Esophagus (tissue), 2 donors: ENCODE measurements around the gene BPTF. TPM values are rescaled to one million over a fixed set of nuclear protein-coding genes. Genes with fewer than 3 reads are reported as not detected.
"Not testable (repeated sequence)": the region's sequence is repeated elsewhere in the genome, so short reads cannot be mapped to it uniquely, and the experiment has no call there.

Source experiments
- H3K27ac ChIP-seq, 2 donors: one replicate each; pipeline ENCODE4 v1.5.1; 2013; ENCODE audit warnings: low read depth in 2 of 2, mild to moderate bottlenecking in 2 of 2, inconsistent platforms in 1 of 2, low read length in 1 of 2, moderate library complexity in 1 of 2
- H3K27me3 ChIP-seq, 2 donors: one replicate each; pipeline ENCODE4 v1.6.1; 2013; ENCODE audit warnings: low read length in 2 of 2, control low read depth in 1 of 2, mild to moderate bottlenecking in 1 of 2; ENCODE audit not compliant: insufficient read depth in 2 of 2, control insufficient read depth in 1 of 2
- H3K36me3 ChIP-seq, 2 donors: one replicate each; pipeline ENCODE4 v1.6.1; 2013; ENCODE audit warnings: low read length in 1 of 2; ENCODE audit not compliant: control insufficient read depth in 2 of 2, insufficient read depth in 2 of 2
- H3K4me1 ChIP-seq, 2 donors: one replicate each; pipeline ENCODE4 v1.6.1; 2013; ENCODE audit warnings: low read length in 1 of 2; ENCODE audit not compliant: control insufficient read depth in 2 of 2, insufficient read depth in 2 of 2
- H3K4me3 ChIP-seq, 2 donors: one replicate each; pipeline ENCODE4 v1.5.1; 2013; ENCODE audit warnings: low read length in 2 of 2, mild to moderate bottlenecking in 2 of 2, low read depth in 1 of 2, moderate library complexity in 1 of 2
- H3K9me3 ChIP-seq, 2 donors: one replicate each; pipeline ENCODE4 v1.6.1; 2013; ENCODE audit warnings: mild to moderate bottlenecking in 2 of 2, low read depth in 1 of 2, low read length in 1 of 2, moderate library complexity in 1 of 2; ENCODE audit not compliant: control insufficient read depth in 2 of 2, insufficient read depth in 1 of 2
- WGBS, 2 donors: extraction: QIAGEN DNeasy Blood & Tissue Kit; methylation state at CpG; one replicate each; pipeline ENCODE4 v1.1.7; 2013; 5-methylcytosine and 5-hydroxymethylcytosine counted together
- polyA plus RNA-seq, 2 donors: library from polyadenylated mRNA; stranded (reverse); fragments of 200-250 nt; gene quantifications; one replicate each; pipeline ENCODE4 v1.2.3, GENCODE V29; 2013
- donor health status: healthy with polysubstance abuse.
- donor health status: Bipolar disorder and iron deficiency.

The BPTF gene
- 10 to 100 TPM; 14.5 to 17.8 TPM for polyA plus RNA-seq

GRCh38 chr17:67824735-67825626 lies at the start of gene BPTF:
Gene BPTF (plus strand): TSS chr17:67825503. CDS start chr17:67825725, 222 bp downstream.
- H3K4me3 ChIP-seq = peak within 1 kb of the TSS; percentile 84 to 93
- H3K27ac ChIP-seq = peak within 1 kb of the TSS; percentile 95 to 97
- no peaks in the 10 kb centered on the region for H3K9me3 ChIP-seq
- no peaks in the 10 kb centered on the region for H3K36me3 ChIP-seq
- H3K27me3 ChIP-seq = no peaks in the 10 kb centered on the region
- 0 to 1% methylated on average over 41 to 88 of the region's 88 CpGs for WGBS, 2 donors
- H3K4me1 ChIP-seq = no peaks in the 10 kb centered on the region

- H3K4me3 ChIP-seq = no peak overlapping the region
- 28 to 32% methylated on average over 13 of the region's 13 CpGs for WGBS, 2 donors
These were observed 46.1 kb upstream of the BPTF start for GRCh38 chr17:67779098-67779672.

GRCh38 chr17:67784364-67785121 lies 40.8 kb upstream of the BPTF start:
- Histone ChIP-seq H3K4me3 (no peak overlapping the region), H3K9me3 (no peaks in the 10 kb centered on the region), H3K36me3 (no peaks in the 10 kb centered on the region), H3K4me1 (no peaks in the 10 kb centered on the region), H3K27me3 (no peaks in the 10 kb centered on the region), H3K27ac (no peak overlapping the region)
- 69 to 78% methylated on average over 10 of the region's 10 CpGs for WGBS, 2 donors

More at GRCh38 chr17:67779098-67779672, 46.1 kb upstream of the BPTF start:
- Histone ChIP-seq H3K36me3 (no peaks in the 10 kb centered on the region), H3K27me3 (no peaks in the 10 kb centered on the region), H3K27ac (no peak overlapping the region), H3K9me3 (no peaks in the 10 kb centered on the region), H3K4me1 (peaks cover 0 to 2% of the 10 kb centered on the region in 2 donors)

- 91 to 99% methylated on average over 3 of the region's 3 CpGs for WGBS, 2 donors
- no peaks in the 10 kb centered on the region for H3K36me3 ChIP-seq
These were observed 40.2 kb upstream of the BPTF start for GRCh38 chr17:67785122-67785477.

GRCh38 chr17:67785504-67785903 lies 39.8 kb upstream of the BPTF start:
- Histone ChIP-seq H3K27ac (no peak overlapping the region), H3K27me3 (no peaks in the 10 kb centered on the region), H3K4me1 (no peaks in the 10 kb centered on the region), H3K36me3 (no peaks in the 10 kb centered on the region), H3K4me3 (no peak overlapping the region), H3K9me3 (no peaks in the 10 kb centered on the region)
- WGBS, 2 donors = 92 to 94% methylated on average over 5 of the region's 5 CpGs

More at GRCh38 chr17:67785122-67785477, 40.2 kb upstream of the BPTF start:
- no peaks in the 10 kb centered on the region for H3K9me3 ChIP-seq
- H3K27me3 ChIP-seq = no peaks in the 10 kb centered on the region
- H3K27ac ChIP-seq = no peak overlapping the region
- no peaks in the 10 kb centered on the region for H3K4me1 ChIP-seq
- H3K4me3 ChIP-seq = no peak overlapping the region

- WGBS, 2 donors = 46 to 55% methylated on average over 7 of the region's 7 CpGs
- Histone ChIP-seq H3K4me3 (no peak overlapping the region), H3K36me3 (no peaks in the 10 kb centered on the region), H3K27me3 (no peaks in the 10 kb centered on the region), H3K9me3 (no peaks in the 10 kb centered on the region), H3K4me1 (no peaks in the 10 kb centered on the region), H3K27ac (no peak overlapping the region)
These were observed 24.8 kb upstream of the BPTF start for GRCh38 chr17:67800495-67800928.

- H3K27me3 ChIP-seq = no peaks in the 10 kb centered on the region
- H3K4me1 ChIP-seq = no peaks in the 10 kb centered on the region
- H3K4me3 ChIP-seq = no peak overlapping the region
- no peak overlapping the region for H3K27ac ChIP-seq
- H3K9me3 ChIP-seq = no peaks in the 10 kb centered on the region
- WGBS, 2 donors = 86 to 90% methylated on average over 11 of the region's 11 CpGs
- H3K36me3 ChIP-seq = no peaks in the 10 kb centered on the region
These were observed 23.6 kb upstream of the BPTF start for GRCh38 chr17:67801626-67802175.

- Histone ChIP-seq H3K4me3 (no peak overlapping the region), H3K27me3 (no peaks in the 10 kb centered on the region), H3K36me3 (no peaks in the 10 kb centered on the region), H3K27ac (no peak overlapping the region), H3K4me1 (no peaks in the 10 kb centered on the region), H3K9me3 (no peaks in the 10 kb centered on the region)
- 79 to 85% methylated on average over 1 of the region's 1 CpG for WGBS, 2 donors
These were observed 14.8 kb upstream of the BPTF start for GRCh38 chr17:67810464-67810863.

GRCh38 chr17:67812380-67812779 lies 12.9 kb upstream of the BPTF start:
- not testable (repeated sequence) for H3K27ac ChIP-seq, H3K36me3 ChIP-seq, H3K27me3 ChIP-seq, H3K9me3 ChIP-seq, H3K4me1 ChIP-seq, H3K4me3 ChIP-seq
- WGBS, 2 donors = 91 to 98% methylated on average over 6 of the region's 6 CpGs
